ENCODE measurements around the gene TPRX2. TPM values are rescaled to one million over a fixed set of nuclear protein-coding genes. Genes with fewer than 3 reads are reported as not detected.

The TPRX2 gene
- total RNA-seq, 1 donor from 2014 or later, result not detected

DNA sequence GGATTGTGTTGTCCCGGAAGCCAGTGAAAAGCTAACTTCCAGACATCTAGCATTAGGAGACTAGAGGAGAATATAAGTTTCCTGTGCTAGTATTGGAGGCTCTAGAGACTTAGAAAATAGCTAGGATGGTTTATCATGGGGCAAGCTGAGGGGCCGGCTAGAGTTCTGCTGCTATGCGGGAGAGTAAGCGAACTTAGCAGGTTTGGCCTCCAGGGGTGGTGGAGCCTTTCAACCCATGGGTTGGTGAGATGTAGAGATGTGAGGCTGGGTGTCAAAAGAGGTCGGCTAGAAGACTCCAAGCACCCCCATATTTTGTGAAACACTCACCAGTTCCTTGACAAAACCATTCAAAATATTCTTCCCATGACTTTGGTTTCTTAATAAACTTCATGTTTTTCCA, 22.7 kb downstream of the TPRX2 start:
- DNase-seq (ENCODE audit: low read depth), result no peak
- TF ChIP-seq, protein P1, sequence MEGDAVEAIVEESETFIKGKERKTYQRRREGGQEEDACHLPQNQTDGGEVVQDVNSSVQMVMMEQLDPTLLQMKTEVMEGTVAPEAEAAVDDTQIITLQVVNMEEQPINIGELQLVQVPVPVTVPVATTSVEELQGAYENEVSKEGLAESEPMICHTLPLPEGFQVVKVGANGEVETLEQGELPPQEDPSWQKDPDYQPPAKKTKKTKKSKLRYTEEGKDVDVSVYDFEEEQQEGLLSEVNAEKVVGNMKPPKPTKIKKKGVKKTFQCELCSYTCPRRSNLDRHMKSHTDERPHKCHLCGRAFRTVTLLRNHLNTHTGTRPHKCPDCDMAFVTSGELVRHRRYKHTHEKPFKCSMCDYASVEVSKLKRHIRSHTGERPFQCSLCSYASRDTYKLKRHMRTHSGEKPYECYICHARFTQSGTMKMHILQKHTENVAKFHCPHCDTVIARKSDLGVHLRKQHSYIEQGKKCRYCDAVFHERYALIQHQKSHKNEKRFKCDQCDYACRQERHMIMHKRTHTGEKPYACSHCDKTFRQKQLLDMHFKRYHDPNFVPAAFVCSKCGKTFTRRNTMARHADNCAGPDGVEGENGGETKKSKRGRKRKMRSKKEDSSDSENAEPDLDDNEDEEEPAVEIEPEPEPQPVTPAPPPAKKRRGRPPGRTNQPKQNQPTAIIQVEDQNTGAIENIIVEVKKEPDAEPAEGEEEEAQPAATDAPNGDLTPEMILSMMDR (IDR thresholded peaks at IDR 0.05; ENCODE audit: insufficient read depth, low read length, poor library complexity, severe bottlenecking), result no peak
- Histone ChIP-seq H3K27me3 (ENCODE audit: control insufficient read depth, insufficient read depth, low read length) (no peaks in the 10 kb centered on the region), H3K4me3 (ENCODE audit: low read depth, low read length) (no peak overlapping the region), H3K36me3 (ENCODE audit: control insufficient read depth, insufficient read depth, low read length) (no peaks in the 10 kb centered on the region)

DNA sequence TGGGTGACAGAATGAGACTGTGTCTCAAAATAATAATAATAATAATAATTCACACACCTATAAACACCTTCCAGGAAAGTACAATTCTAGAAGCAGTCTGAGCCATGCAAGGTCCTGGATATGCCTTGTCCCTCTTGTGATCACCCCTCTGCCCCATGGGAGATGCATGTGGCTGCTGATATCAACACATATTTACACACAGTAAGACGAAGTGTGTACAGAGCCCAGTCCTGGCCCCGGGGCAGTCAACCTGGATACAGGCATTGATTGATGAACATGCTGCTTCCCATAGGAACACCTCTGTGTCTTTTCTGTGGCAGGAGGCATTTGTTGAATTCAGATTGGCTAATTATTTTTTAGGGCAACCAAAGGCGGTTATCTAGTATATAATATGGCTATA, 23.9 kb downstream of the TPRX2 start:
- Histone ChIP-seq H3K36me3 (ENCODE audit: control insufficient read depth, insufficient read depth, low read length) (no peaks in the 10 kb centered on the region), H3K4me3 (ENCODE audit: low read depth, low read length) (no peak overlapping the region), H3K27me3 (ENCODE audit: control insufficient read depth, insufficient read depth, low read length) (no peaks in the 10 kb centered on the region)
- TF ChIP-seq, protein P1 (IDR thresholded peaks at IDR 0.05; ENCODE audit: insufficient read depth, low read length, poor library complexity, severe bottlenecking), result no peak
- DNase-seq (ENCODE audit: low read depth), result no peak

DNA sequence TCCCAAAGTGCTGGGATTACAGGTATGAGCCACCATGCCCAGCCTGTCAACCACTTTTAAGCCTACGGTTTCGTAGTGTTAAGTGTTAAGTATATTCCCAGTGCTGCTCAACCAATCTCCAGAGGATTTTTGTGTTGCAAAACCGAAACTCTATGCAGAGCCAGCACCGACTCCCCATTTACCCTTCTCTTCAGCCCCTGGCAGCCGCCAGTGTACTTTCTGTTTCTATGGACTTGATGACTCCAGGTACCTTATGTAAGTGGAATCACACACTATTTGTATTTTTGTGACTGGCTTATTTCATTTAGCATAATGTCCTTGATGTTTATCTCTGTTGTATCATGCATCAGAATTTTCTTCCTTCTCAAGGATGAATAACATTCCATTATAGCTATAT, 26.0 kb downstream of the TPRX2 start:
- no peak for DNase-seq (ENCODE audit: low read depth)
- H3K36me3 ChIP-seq (ENCODE audit: control insufficient read depth, insufficient read depth, low read length), result no peaks in the 10 kb centered on the region
- no peak overlapping the region for H3K4me3 ChIP-seq (ENCODE audit: low read depth, low read length)
- H3K27me3 ChIP-seq (ENCODE audit: control insufficient read depth, insufficient read depth, low read length), result no peaks in the 10 kb centered on the region
- TF ChIP-seq, protein P1 (IDR thresholded peaks at IDR 0.05; ENCODE audit: insufficient read depth, low read length, poor library complexity, severe bottlenecking), result no peak

DNA sequence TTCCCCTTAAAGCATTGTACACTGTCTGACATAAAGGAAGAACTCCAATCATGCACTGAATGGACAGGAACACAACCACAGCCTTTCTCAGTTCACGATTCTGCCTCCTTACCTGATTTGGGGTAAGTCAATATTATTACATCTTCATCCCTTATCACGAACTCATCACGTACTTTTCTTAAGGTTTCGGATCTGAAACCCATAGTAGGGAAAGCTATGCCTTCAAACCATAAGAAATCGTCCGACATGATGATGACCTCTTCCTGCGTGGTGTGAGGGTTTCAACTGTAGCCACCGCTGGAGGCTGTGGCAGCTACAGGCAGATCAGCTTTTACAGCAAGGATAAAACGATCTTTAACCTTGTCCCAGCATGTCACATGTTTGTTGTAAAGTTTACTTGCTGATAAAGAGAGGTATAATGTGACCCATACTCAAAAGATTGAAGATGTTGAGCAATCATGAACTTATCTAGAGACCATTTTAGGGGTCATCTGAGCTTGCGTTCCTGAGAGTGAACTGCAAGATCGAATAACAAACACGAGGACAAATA, 27.1 kb downstream of the TPRX2 start, which contains the start of gene SULT2A1:
TSS of gene SULT2A1 (minus strand) at position 306 of the 550 bp plus-strand sequence. CDS start at position 248, 58 bp downstream.
- Histone ChIP-seq H3K4me3 (ENCODE audit: low read depth, low read length) (no peak within 1 kb of the TSS), H3K27me3 (ENCODE audit: control insufficient read depth, insufficient read depth, low read length) (no peaks in the 10 kb centered on the region), H3K36me3 (ENCODE audit: control insufficient read depth, insufficient read depth, low read length) (no peaks in the 10 kb centered on the region)
- TF ChIP-seq, protein P1 (IDR thresholded peaks at IDR 0.05; ENCODE audit: insufficient read depth, low read length, poor library complexity, severe bottlenecking), result no peak
- no peak for DNase-seq (ENCODE audit: low read depth)

DNA sequence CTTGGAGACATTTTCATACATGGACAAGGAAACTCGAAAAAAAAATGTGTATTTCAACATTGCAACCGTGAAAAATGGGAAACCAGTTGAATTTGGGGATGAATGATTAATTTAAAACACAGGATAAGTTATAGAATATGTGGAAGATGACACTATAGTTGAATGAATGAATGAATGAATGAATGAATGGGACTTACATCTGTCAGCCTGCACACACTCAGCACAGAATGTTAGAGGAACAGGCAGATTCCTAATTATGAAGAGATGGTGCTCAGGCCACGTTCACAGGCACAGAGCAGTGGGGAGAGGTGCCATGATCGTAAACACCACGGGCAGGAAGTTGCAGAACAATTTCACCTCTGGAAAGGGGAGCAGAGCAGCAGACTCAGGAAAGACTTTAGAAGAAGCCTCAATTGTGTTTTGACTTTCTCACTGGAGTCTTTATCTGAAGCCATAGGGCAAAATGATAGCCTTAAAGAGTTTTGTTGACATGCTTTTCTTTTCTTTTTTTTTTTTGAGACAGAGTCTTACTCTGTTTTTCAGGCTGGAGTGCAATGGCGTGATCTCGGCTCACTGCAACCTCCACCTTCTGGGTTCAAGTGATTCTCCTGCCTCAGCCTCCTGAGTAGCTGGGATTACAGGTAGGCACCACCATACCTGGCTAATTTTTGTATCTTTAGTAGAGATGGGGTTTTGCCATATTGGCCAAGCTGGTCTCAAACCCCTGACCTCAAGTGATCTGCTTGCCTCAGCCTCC, 32.0 kb downstream of the TPRX2 start:
- Histone ChIP-seq H3K27me3 (ENCODE audit: control insufficient read depth, insufficient read depth, low read length) (no peaks in the 10 kb centered on the region), H3K36me3 (ENCODE audit: control insufficient read depth, insufficient read depth, low read length) (no peaks in the 10 kb centered on the region), H3K4me3 (ENCODE audit: low read depth, low read length) (no peak overlapping the region)
- TF ChIP-seq, protein P1 (IDR thresholded peaks at IDR 0.05; ENCODE audit: insufficient read depth, low read length, poor library complexity, severe bottlenecking), result no peak
- DNase-seq (ENCODE audit: low read depth), result no peak

DNA sequence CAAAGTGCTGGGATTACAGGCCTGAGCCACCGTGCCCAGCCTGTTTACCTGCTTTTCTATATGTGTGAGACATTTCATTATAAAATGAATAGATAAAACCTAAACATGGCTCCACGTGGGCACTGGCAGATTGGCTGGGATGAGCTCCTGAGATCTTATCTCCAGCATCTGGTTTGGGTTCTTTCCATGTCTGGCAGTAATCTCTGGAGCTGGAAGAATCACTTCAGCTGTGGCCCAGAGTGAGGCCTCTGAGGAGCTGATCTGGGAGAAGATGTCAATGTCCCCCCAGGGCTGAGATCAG, 32.5 kb downstream of the TPRX2 start:
- no peak for DNase-seq (ENCODE audit: low read depth)
- Histone ChIP-seq H3K27me3 (ENCODE audit: control insufficient read depth, insufficient read depth, low read length) (no peaks in the 10 kb centered on the region), H3K36me3 (ENCODE audit: control insufficient read depth, insufficient read depth, low read length) (no peaks in the 10 kb centered on the region), H3K4me3 (ENCODE audit: low read depth, low read length) (no peak overlapping the region)
- TF ChIP-seq, protein P1 (IDR thresholded peaks at IDR 0.05; ENCODE audit: insufficient read depth, low read length, poor library complexity, severe bottlenecking), result no peak

All from kidney epithelial cell (primary cell).